ENCODE data around the gene SLC24A4.
A peak's percentile ranks its signal among the peaks of the same experiment; 100 is the strongest.

The SLC24A4 gene

GRCh38 chr14:92368001-92368400, 45.0 kb downstream of the SLC24A4 start:
- no peak for DNase-seq (ENCODE audit: low spot score)

GRCh38 chr14:92369097-92369496, 46.1 kb downstream of the SLC24A4 start:
- no peak for DNase-seq (ENCODE audit: low spot score)

- DNase-seq (ENCODE audit: low spot score): no peak
These were observed 49.3 kb downstream of the SLC24A4 start for GRCh38 chr14:92372230-92372629.

GRCh38 chr14:92373336-92373735, 50.4 kb downstream of the SLC24A4 start:
- DNase-seq (ENCODE audit: low spot score): peak; percentile 16

- DNase-seq (ENCODE audit: low spot score): no peak
These were observed 57.2 kb downstream of the SLC24A4 start for GRCh38 chr14:92380131-92380530.

GRCh38 chr14:92380582-92380981, 57.6 kb downstream of the SLC24A4 start:
- DNase-seq (ENCODE audit: low spot score): no peak

- peak; percentile 17 for DNase-seq (ENCODE audit: low spot score)
These were observed 59.7 kb downstream of the SLC24A4 start for GRCh38 chr14:92382677-92383076.

GRCh38 chr14:92383805-92384204, 60.8 kb downstream of the SLC24A4 start:
- DNase-seq (ENCODE audit: low spot score): no peak

GRCh38 chr14:92384461-92385133, 61.6 kb downstream of the SLC24A4 start:
- DNase-seq (ENCODE audit: low spot score): no peak

GRCh38 chr14:92385561-92385960, 62.6 kb downstream of the SLC24A4 start:
- no peak for DNase-seq (ENCODE audit: low spot score)

- DNase-seq (ENCODE audit: low spot score): no peak
These were observed 63.2 kb downstream of the SLC24A4 start for GRCh38 chr14:92386165-92386564.

GRCh38 chr14:92386637-92387036, 63.7 kb downstream of the SLC24A4 start:
- DNase-seq (ENCODE audit: low spot score): no peak

GRCh38 chr14:92387578-92387977, 64.6 kb downstream of the SLC24A4 start:
- DNase-seq (ENCODE audit: low spot score): no peak

- DNase-seq (ENCODE audit: low spot score): no peak
These were observed 66.7 kb downstream of the SLC24A4 start for GRCh38 chr14:92389598-92390158.

GRCh38 chr14:92391726-92392125, 68.8 kb downstream of the SLC24A4 start:
- DNase-seq (ENCODE audit: low spot score): no peak

GRCh38 chr14:92392711-92393110, 69.7 kb downstream of the SLC24A4 start:
- no peak for DNase-seq (ENCODE audit: low spot score)

GRCh38 chr14:92397150-92397952, 74.4 kb downstream of the SLC24A4 start:
- DNase-seq (ENCODE audit: low spot score): peak; percentile 50

GRCh38 chr14:92397953-92398564, 75.1 kb downstream of the SLC24A4 start:
- DNase-seq (ENCODE audit: low spot score): no peak

GRCh38 chr14:92398888-92399636, 76.1 kb downstream of the SLC24A4 start:
- no peak for DNase-seq (ENCODE audit: low spot score)

GRCh38 chr14:92400579-92401444, 77.8 kb downstream of the SLC24A4 start:
- no peak for DNase-seq (ENCODE audit: low spot score)

GRCh38 chr14:92401561-92401960, 78.6 kb downstream of the SLC24A4 start:
- no peak for DNase-seq (ENCODE audit: low spot score)

All from hepatic stellate cell (primary cell).